Endothelial cell (in vitro differentiated cells): Measurements from ENCODE around the gene HTT. TPM values are rescaled to one million over a fixed set of nuclear protein-coding genes. Genes with fewer than 3 reads are reported as not detected.

ENCODE experiments used
- DNase-seq: peaks from one replicate; pipeline ENCODE4 v3.0.0; 2021; ENCODE audit warnings: low spot score
- H3K27ac Mint-ChIP-seq: one replicate; pipeline ENCODE4 v1.8.0; 2021; ENCODE audit warnings: mixed read lengths, inconsistent platforms; ENCODE audit not compliant: unreplicated experiment
- H3K27me3 Mint-ChIP-seq: one replicate; pipeline ENCODE4 v1.8.0; 2021; ENCODE audit warnings: mild to moderate bottlenecking, moderate library complexity, mixed read lengths, inconsistent platforms; ENCODE audit not compliant: unreplicated experiment
- H3K36me3 Mint-ChIP-seq: one replicate; pipeline ENCODE4 v1.8.0; 2021; ENCODE audit warnings: mild to moderate bottlenecking, low read depth, mixed read lengths, inconsistent platforms; ENCODE audit not compliant: unreplicated experiment
- H3K4me1 Mint-ChIP-seq: one replicate; pipeline ENCODE4 v1.8.0; 2021; ENCODE audit warnings: mild to moderate bottlenecking, mixed read lengths, inconsistent platforms; ENCODE audit not compliant: unreplicated experiment
- H3K4me3 Mint-ChIP-seq: one replicate; pipeline ENCODE4 v1.8.0; 2021; ENCODE audit warnings: mild to moderate bottlenecking, mixed read lengths, inconsistent platforms; ENCODE audit not compliant: unreplicated experiment
- H3K9me3 Mint-ChIP-seq: one replicate; pipeline ENCODE4 v1.8.0; 2021; ENCODE audit warnings: mixed read lengths, inconsistent platforms; ENCODE audit not compliant: unreplicated experiment
- CTCF ChIP-seq: fragments of 200-600 bp; sonication (generic); IDR thresholded peaks from one replicate; pipeline ENCODE4 v1.5.0; 2021; ENCODE audit warnings: antibody characterized with exemption; ENCODE audit not compliant: unreplicated experiment
- total RNA-seq: library from RNA; stranded (reverse); fragmentation: NEBNext Ultra II Directional; extraction: Animal tissue kit (Norgen Biotek cat#: 25700); gene quantifications from one replicate; pipeline ENCODE4 v1.2.1, GENCODE V29; 2021; ENCODE audit not compliant: unreplicated experiment

The HTT gene
- total RNA-seq, 1 donor from 2014 or later: 62.4 TPM

GRCh38 chr4:3115637-3116270 lies 41.3 kb downstream of the HTT start:
- H3K9me3 Mint-ChIP-seq: no peaks in the 10 kb centered on the region
- DNase-seq: no peak
- no peak overlapping the region for H3K4me3 Mint-ChIP-seq
- H3K36me3 Mint-ChIP-seq: peaks cover 44% of the 10 kb centered on the region
- H3K27me3 Mint-ChIP-seq: peaks cover under 1% of the 10 kb centered on the region
- H3K4me1 Mint-ChIP-seq: peaks cover 19% of the 10 kb centered on the region
- no peak overlapping the region for H3K27ac Mint-ChIP-seq
- no peak for TF ChIP-seq CTCF

GRCh38 chr4:3116955-3117354 lies 42.5 kb downstream of the HTT start:
- no peak for TF ChIP-seq CTCF
- H3K4me3 Mint-ChIP-seq: no peak overlapping the region
- no peak for DNase-seq
- peaks cover 1% of the 10 kb centered on the region for H3K27me3 Mint-ChIP-seq
- no peaks in the 10 kb centered on the region for H3K9me3 Mint-ChIP-seq
- H3K4me1 Mint-ChIP-seq: peaks cover 10% of the 10 kb centered on the region
- no peak overlapping the region for H3K27ac Mint-ChIP-seq
- H3K36me3 Mint-ChIP-seq: peaks cover 47% of the 10 kb centered on the region

- no peak overlapping the region for H3K27ac Mint-ChIP-seq
- H3K27me3 Mint-ChIP-seq: peaks cover 2% of the 10 kb centered on the region
- H3K36me3 Mint-ChIP-seq: peaks cover 40% of the 10 kb centered on the region
- no peaks in the 10 kb centered on the region for H3K9me3 Mint-ChIP-seq
- peaks cover 12% of the 10 kb centered on the region for H3K4me1 Mint-ChIP-seq
- DNase-seq: no peak
- no peak for TF ChIP-seq CTCF
- no peak overlapping the region for H3K4me3 Mint-ChIP-seq
These were observed 43.8 kb downstream of the HTT start for GRCh38 chr4:3118312-3118711.

- Mint-ChIP-seq H3K4me1 (peaks cover 19% of the 10 kb centered on the region), H3K27me3 (peaks cover 2% of the 10 kb centered on the region), H3K36me3 (peaks cover 31% of the 10 kb centered on the region), H3K4me3 (peak overlapping the region; percentile 6), H3K27ac (no peak overlapping the region), H3K9me3 (no peaks in the 10 kb centered on the region)
- no peak for TF ChIP-seq CTCF
- DNase-seq: no peak
These were observed 45.0 kb downstream of the HTT start for GRCh38 chr4:3119464-3119863.

GRCh38 chr4:3121110-3121509 lies 46.6 kb downstream of the HTT start:
- Mint-ChIP-seq H3K4me1 (peaks cover 21% of the 10 kb centered on the region), H3K27me3 (peaks cover 2% of the 10 kb centered on the region), H3K4me3 (peak overlapping the region; percentile 2), H3K36me3 (peaks cover 21% of the 10 kb centered on the region), H3K27ac (no peak overlapping the region), H3K9me3 (no peaks in the 10 kb centered on the region)
- no peak for TF ChIP-seq CTCF
- DNase-seq: no peak
